DMS 273 (cell line): ENCODE results near the gene PRKCE.

Experiments used
- DNase-seq: peaks from one replicate; lab custom pipeline; 2025; ENCODE audit not compliant: unreplicated experiment; lab: John Stamatoyannopoulos, UW

PRKCE gene

DNA sequence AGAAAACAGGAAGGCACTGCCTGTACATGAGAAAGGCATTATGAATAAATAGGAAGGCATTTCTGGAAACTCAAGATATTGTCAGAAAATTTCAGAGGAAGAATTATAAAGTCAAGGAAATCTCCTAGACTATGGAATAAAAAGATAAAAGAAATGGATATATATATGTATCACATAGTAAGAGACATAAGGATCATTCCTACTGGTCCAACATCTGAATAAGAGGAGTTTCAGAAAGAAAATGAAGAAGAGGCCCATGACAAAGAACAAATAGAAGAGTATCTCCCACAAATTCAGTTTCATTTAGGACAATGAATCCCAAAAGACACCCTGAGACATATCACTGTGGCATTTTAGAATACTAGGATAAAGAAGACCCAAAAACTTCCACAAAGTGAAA is 178.8 kb downstream of the PRKCE start:
- no peak for DNase-seq

- no peak for DNase-seq
Measured at GRCh38 chr2:45833301-45833967, 182.0 kb downstream of the PRKCE start.

DNA sequence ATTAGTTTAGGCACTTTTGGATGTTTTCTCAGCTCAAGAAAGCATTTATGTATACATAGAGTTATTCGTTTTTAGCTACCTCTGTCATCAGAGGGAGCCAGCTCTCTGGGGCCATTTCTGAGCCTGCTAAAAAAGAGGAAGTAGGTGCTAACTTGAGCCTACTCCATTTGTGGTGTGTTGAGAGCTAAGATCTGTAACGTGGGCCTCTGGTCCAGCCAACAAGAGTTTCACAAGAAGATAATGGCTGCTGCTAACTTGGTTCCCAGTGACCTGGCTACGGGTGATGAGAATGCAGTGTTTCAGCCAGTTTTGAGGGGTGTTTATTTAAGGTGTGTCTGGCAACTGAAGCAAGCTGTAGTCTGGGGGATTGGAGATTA is 182.5 kb downstream of the PRKCE start:
- no peak for DNase-seq

DNA sequence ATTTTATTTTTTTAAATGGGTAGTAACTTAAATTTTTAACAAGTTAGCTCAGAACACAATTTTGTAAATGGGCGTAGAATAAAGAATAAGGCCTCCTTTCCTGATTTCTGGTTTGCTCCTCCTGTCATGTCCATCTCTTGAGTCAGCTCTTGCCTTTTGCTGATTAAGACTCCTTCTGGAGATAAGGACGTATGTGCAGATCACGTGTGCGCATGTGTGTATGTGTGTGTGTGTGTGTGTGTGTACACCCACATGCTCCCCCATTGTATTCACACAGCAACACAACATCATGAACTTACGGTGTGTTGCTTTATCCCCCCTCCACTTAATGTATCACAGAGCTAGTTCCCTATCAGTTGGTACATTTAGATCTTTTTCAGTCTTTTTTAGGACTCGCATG is 182.9 kb downstream of the PRKCE start:
- DNase-seq: no peak

GRCh38 chr2:45834858-45835257 is 183.4 kb downstream of the PRKCE start:
- no peak for DNase-seq

GRCh38 chr2:45836316-45836715 is 184.8 kb downstream of the PRKCE start:
- DNase-seq: peak; percentile 49

DNA sequence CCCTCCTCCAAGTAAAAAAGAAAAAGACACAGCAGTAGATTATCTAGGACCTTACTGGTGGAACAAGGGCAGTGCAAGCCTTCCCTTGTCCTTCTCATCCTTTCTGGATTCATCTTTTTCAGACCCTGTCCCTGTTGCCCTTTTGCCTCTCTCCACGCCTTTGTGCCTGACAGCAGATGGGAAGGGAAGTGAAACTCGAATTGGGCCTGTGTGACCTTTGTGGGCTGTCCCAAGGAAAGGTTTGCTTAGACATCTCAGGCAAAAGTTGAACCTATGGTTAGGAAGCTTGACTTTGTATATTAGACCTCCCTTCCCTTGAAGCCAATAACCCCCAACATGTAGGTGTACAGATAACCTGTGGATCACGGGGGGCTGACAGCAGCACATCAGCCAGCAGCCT is 185.3 kb downstream of the PRKCE start:
- no peak for DNase-seq

- no peak for DNase-seq
Measured at GRCh38 chr2:45837812-45838341, 186.4 kb downstream of the PRKCE start.

GRCh38 chr2:45839508-45840251 is 188.2 kb downstream of the PRKCE start:
- peak; percentile 96 for DNase-seq

GRCh38 chr2:45840481-45840880 is 189.0 kb downstream of the PRKCE start:
- peak; percentile 41 for DNase-seq

DNA sequence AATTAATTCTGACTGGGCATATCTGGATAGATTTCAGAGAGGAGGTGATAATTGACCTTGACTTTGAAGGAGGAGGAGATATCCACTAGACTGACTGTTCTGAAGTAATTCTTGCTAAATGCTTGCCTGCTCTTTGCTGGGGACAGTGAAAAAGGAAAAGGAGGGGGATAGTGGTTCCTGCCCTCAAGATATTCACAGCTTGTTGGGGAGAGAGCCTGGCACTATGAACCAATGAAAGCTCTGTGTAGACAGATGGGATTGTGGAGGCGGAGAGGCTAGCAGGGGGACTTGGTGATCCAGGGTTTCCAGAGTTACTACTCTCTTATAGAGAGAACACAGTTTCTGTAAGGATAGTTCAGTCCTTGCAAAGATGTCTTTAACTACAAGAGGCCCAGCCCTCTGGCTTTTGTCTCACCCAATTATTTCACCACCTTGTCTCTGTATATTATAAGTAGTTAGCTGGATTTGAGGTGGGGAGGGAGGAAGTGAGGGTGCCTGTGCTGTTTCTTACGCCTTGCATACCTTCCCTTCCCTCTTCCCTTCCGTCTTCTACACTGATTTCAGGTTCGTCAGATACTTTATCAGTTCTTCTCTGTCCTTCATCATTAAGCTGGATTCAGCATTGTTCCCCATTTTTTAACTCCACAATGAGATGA is 190.4 kb downstream of the PRKCE start:
- DNase-seq: peak; percentile 77

GRCh38 chr2:45843136-45843535 is 191.7 kb downstream of the PRKCE start:
- DNase-seq: peak; percentile 68

DNA sequence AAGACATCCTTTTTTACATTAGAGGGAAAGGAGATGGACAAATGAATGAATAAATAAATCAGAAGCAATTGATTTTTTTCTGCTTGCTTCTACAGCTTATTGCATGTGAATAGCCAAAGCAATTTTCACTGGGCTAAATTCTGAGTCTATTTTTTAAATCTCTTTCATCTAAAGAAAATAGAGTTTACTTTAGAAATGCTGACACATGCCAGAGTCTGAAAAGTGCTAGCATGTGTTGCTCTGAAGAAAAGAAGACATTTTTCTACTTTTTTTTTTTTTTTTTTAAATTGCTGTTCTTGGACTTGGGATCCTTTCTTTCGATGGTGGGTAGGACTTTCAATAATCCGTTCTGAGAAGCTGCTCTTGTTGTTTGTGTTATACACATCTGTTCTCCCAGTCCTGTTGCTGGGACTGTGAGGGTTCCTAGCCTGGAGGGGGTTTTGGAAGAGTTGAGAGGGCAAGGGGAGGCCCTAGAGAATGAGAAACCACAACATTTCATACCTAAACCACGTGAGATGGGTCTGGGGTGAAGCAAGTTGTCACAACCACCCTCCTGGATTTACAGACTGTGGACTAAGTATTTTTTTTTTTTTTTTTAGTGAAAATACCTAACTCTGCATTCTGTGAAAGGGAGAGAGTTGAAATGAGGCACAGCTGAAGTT is 193.5 kb downstream of the PRKCE start:
- DNase-seq: peak; percentile 49

- DNase-seq: no peak
Measured at GRCh38 chr2:45845566-45845965, 194.1 kb downstream of the PRKCE start.

DNA sequence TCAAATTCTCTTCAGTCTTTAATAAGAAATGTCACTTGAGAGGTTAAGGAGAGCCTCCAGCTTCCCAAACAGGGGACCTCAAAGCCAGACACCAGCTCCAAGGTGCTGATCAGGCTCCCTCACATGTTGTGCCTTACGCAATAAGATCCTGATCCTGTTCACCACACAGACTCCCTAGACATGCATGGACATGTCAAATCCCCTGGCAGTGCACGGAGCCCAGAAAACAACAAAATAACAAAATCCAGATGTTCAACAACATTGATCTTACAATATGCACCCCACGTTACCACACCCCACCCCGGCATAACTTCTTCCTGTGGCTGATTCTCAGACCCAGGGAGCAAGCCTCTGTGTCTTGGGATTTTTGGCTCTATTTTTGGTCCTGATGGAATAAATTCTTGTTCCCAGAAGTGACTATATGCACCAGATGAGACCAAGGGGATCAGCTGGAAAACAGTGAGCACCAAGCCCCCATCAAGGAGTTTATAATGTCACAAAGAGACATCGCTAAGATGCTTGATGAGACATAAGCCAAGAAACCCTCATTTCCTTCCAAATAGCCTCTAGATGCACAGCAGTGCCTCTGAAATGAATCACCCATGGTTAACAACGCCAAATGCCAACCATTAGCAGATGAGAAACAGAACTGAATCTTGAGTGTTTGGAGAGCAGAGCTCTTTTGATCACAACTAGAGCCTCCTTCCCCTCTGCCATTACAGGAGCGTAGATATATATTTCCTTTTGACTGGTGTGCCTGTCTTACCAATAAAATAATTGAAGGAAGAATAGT is 198.2 kb downstream of the PRKCE start:
- DNase-seq: peak; percentile 37

DNA sequence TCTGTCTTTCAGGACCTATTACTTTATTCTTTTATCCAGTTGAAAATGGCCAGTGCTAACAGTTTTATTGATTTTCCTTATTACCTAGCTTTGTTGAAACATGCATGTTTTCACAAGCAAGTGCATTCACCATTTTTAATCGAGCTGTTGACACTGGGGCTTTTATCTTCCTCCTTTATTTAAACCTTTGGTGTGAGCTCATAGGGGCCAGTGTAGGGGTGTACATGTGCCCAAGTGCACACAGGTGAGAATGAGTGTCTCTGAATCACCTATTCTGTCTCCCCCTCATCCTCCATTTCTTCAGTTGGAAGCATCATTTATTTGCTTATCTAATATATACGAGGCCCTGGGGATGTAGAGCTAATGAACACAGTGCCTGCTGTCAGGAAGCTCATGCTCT is 199.1 kb downstream of the PRKCE start:
- DNase-seq: peak; percentile 16

GRCh38 chr2:45851111-45851510 is 199.6 kb downstream of the PRKCE start:
- DNase-seq: no peak

- DNase-seq: no peak
Measured at GRCh38 chr2:45851576-45852304, 200.3 kb downstream of the PRKCE start.

DNA sequence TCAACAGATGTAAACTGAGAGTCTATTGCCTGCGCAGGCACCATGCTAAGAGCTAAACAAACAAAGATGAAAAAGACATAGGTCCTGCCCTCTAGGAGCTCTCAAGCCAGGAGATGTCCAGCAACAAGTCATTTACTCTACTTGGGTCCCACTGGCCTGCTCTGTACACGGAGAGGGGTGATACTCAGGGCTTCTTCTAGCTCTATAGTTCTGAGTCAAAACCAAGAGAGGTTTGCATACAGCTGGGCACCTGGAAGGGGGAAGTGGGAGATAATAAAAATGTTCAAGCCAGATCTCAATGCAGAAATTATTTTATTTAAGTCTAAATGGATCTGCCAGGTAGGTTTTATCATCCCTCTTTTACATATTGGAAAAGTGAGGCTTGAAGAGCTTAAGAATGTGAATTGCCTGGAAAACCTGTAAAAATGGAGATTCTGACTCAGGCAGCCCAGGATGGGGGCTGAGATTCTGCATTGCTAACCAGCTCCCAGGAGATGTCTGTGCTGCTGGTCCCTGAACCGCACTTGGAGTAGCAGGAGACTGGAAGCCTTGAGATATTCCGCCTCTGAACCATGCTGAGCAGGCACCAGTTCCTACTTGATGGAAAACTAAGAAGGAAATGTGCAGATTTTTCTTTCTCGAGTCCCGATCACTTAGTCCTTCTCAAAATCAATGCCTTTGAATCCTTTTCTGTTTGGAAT is 201.1 kb downstream of the PRKCE start:
- no peak for DNase-seq
